ENCODE results near the gene GPC5. TPM values are rescaled to one million over a fixed set of nuclear protein-coding genes. Genes with fewer than 3 reads are reported as not detected.
"Not testable (repeated sequence)": the region's sequence is repeated elsewhere in the genome, so short reads cannot be mapped to it uniquely, and the experiment has no call there.

GPC5 gene
- polyA plus RNA-seq, 12 donors = 0.23 to 1.4 (median 0.50) TPM; not detected in 2

GRCh38 chr13:92538164-92538563 is 1139.7 kb downstream of the GPC5 start:
- DNase-seq = no peak

- not testable (repeated sequence) for DNase-seq
Measured at GRCh38 chr13:92539148-92539547, 1140.7 kb downstream of the GPC5 start.

GRCh38 chr13:92547266-92547665 is 1148.8 kb downstream of the GPC5 start:
- DNase-seq = no peak

GRCh38 chr13:92549276-92549675 is 1150.9 kb downstream of the GPC5 start:
- no peak for DNase-seq

- DNase-seq = no peak
Measured at GRCh38 chr13:92553470-92554114, 1155.2 kb downstream of the GPC5 start.

GRCh38 chr13:92560883-92561282 is 1162.5 kb downstream of the GPC5 start:
- peak; percentile 62 for DNase-seq

GRCh38 chr13:92564942-92565341 is 1166.5 kb downstream of the GPC5 start:
- DNase-seq = no peak

GRCh38 chr13:92566767-92567166 is 1168.3 kb downstream of the GPC5 start:
- no peak for DNase-seq

GRCh38 chr13:92572190-92572589 is 1173.8 kb downstream of the GPC5 start:
- no peak for DNase-seq

GRCh38 chr13:92573467-92574057 is 1175.1 kb downstream of the GPC5 start:
- no peak for DNase-seq

GRCh38 chr13:92574499-92574898 is 1176.1 kb downstream of the GPC5 start:
- no peak for DNase-seq

- no peak for DNase-seq
Measured at GRCh38 chr13:92575777-92576176, 1177.4 kb downstream of the GPC5 start.

- DNase-seq = no peak
Measured at GRCh38 chr13:92578358-92578757, 1179.9 kb downstream of the GPC5 start.

- no peak for DNase-seq
Measured at GRCh38 chr13:92589955-92590354, 1191.5 kb downstream of the GPC5 start.

GRCh38 chr13:92590503-92590908 is 1192.1 kb downstream of the GPC5 start:
- no peak for DNase-seq

GRCh38 chr13:92591117-92591516 is 1192.7 kb downstream of the GPC5 start:
- DNase-seq = no peak

GRCh38 chr13:92592757-92593156 is 1194.3 kb downstream of the GPC5 start:
- no peak for DNase-seq

GRCh38 chr13:92602560-92602959 is 1204.1 kb downstream of the GPC5 start:
- DNase-seq = no peak

GRCh38 chr13:92609376-92609775 is 1211.0 kb downstream of the GPC5 start:
- DNase-seq = no peak

GRCh38 chr13:92612892-92613291 is 1214.5 kb downstream of the GPC5 start:
- no peak for DNase-seq

GRCh38 chr13:92613921-92614320 is 1215.5 kb downstream of the GPC5 start:
- no peak for DNase-seq

GRCh38 chr13:92621985-92622384 is 1223.6 kb downstream of the GPC5 start:
- no peak for DNase-seq

GRCh38 chr13:92622905-92623304 is 1224.5 kb downstream of the GPC5 start:
- no peak for DNase-seq

GRCh38 chr13:92626274-92626673 is 1227.9 kb downstream of the GPC5 start:
- no peak for DNase-seq

Measured in muscle of arm (tissue), 12 donors.